ENCODE data around the gene RBM3. TPM values are rescaled to one million over a fixed set of nuclear protein-coding genes. Genes with fewer than 3 reads are reported as not detected.
A peak's percentile ranks its signal among the peaks of the same experiment; 100 is the strongest.

RBM3 gene
- total RNA-seq, 3 donors from 2014 or later (not counting 1 experiment from before 2014, with no cell fraction given), result 356 to 419 (median 366) TPM

GRCh38 chrX:48578661-48579128 lies 4.4 kb downstream of the RBM3 start:
- H3K27me3 Mint-ChIP-seq (ENCODE audit: low read depth in 2 of 2), result no peaks in the 10 kb centered on the region
- no peaks in the 10 kb centered on the region for H3K36me3 Mint-ChIP-seq
- H3K4me3 ChIP-seq (ENCODE audit: low read length), result no peak overlapping the region
- no peak overlapping the region for H3K4me3 Mint-ChIP-seq
- no peak for DNase-seq
- H3K4me1 Mint-ChIP-seq, result peaks cover 13 to 24% of the 10 kb centered on the region in 2 donors
- peak overlapping the region in 1 of 2 donors; percentile 78 for H3K27ac Mint-ChIP-seq
- H3K27me3 ChIP-seq (ENCODE audit: control insufficient read depth, insufficient read depth, low read length), result no peaks in the 10 kb centered on the region
- no peak overlapping the region for H3K27ac ChIP-seq (ENCODE audit: low read length)
- TF ChIP-seq CTCF (IDR thresholded peaks at IDR 0.05), result no peak
- H3K4me1 ChIP-seq (ENCODE audit: control insufficient read depth, insufficient read depth, low read length), result peaks cover 18% of the 10 kb centered on the region
- peaks cover 41% of the 10 kb centered on the region for H3K36me3 ChIP-seq (ENCODE audit: control insufficient read depth, insufficient read depth, low read length)
- 100% methylated on average over 2 of the region's 2 CpGs for WGBS (ENCODE audit: insufficient coverage)
- no peak for ATAC-seq
- intact Hi-C loops (cut with micrococcal nuclease), result no loop called here
- no peaks in the 10 kb centered on the region for H3K9me3 Mint-ChIP-seq
- no peaks in the 10 kb centered on the region for H3K9me3 ChIP-seq (ENCODE audit: control insufficient read depth, insufficient read depth, low read length)

GRCh38 chrX:48579259-48579658 lies 5.0 kb downstream of the RBM3 start:
- WGBS (ENCODE audit: insufficient coverage), result 93% methylated on average over 2 of the region's 3 CpGs
- H3K9me3 ChIP-seq (ENCODE audit: control insufficient read depth, insufficient read depth, low read length), result no peaks in the 10 kb centered on the region
- peak overlapping the region; percentile 76 to 78 for H3K27ac Mint-ChIP-seq
- no peaks in the 10 kb centered on the region for H3K27me3 Mint-ChIP-seq (ENCODE audit: low read depth in 2 of 2)
- no peaks in the 10 kb centered on the region for H3K36me3 Mint-ChIP-seq
- no peaks in the 10 kb centered on the region for H3K27me3 ChIP-seq (ENCODE audit: control insufficient read depth, insufficient read depth, low read length)
- H3K27ac ChIP-seq (ENCODE audit: low read length), result no peak overlapping the region
- no peak overlapping the region for H3K4me3 Mint-ChIP-seq
- H3K9me3 Mint-ChIP-seq, result no peaks in the 10 kb centered on the region
- peaks cover 13 to 19% of the 10 kb centered on the region in 2 donors for H3K4me1 Mint-ChIP-seq
- no peak for ATAC-seq
- TF ChIP-seq CTCF (IDR thresholded peaks at IDR 0.05), result no peak
- peaks cover 41% of the 10 kb centered on the region for H3K36me3 ChIP-seq (ENCODE audit: control insufficient read depth, insufficient read depth, low read length)
- intact Hi-C loops (cut with micrococcal nuclease), result no loop called here
- peaks cover 15% of the 10 kb centered on the region for H3K4me1 ChIP-seq (ENCODE audit: control insufficient read depth, insufficient read depth, low read length)
- no peak for DNase-seq
- H3K4me3 ChIP-seq (ENCODE audit: low read length), result no peak overlapping the region

- no peaks in the 10 kb centered on the region for H3K9me3 ChIP-seq (ENCODE audit: control insufficient read depth, insufficient read depth, low read length)
- H3K27me3 ChIP-seq (ENCODE audit: control insufficient read depth, insufficient read depth, low read length), result no peaks in the 10 kb centered on the region
- H3K27me3 Mint-ChIP-seq (ENCODE audit: low read depth in 2 of 2), result no peaks in the 10 kb centered on the region
- H3K4me3 Mint-ChIP-seq, result no peak overlapping the region
- peaks cover 6% of the 10 kb centered on the region for H3K4me1 ChIP-seq (ENCODE audit: control insufficient read depth, insufficient read depth, low read length)
- TF ChIP-seq CTCF (IDR thresholded peaks at IDR 0.05), result no peak
- DNase-seq (no peak), ATAC-seq (no peak)
- intact Hi-C loops (cut with micrococcal nuclease), result no loop called here
- no peaks in the 10 kb centered on the region for H3K36me3 Mint-ChIP-seq
- 100% methylated on average over 1 of the region's 1 CpG for WGBS (ENCODE audit: insufficient coverage)
- H3K27ac Mint-ChIP-seq, result peak overlapping the region in 1 of 2 donors; percentile 78
- peaks cover 34% of the 10 kb centered on the region for H3K36me3 ChIP-seq (ENCODE audit: control insufficient read depth, insufficient read depth, low read length)
- H3K27ac ChIP-seq (ENCODE audit: low read length), result no peak overlapping the region
- no peak overlapping the region for H3K4me3 ChIP-seq (ENCODE audit: low read length)
- H3K4me1 Mint-ChIP-seq, result peaks cover 4 to 9% of the 10 kb centered on the region in 2 donors
- no peaks in the 10 kb centered on the region for H3K9me3 Mint-ChIP-seq
These were observed 6.4 kb downstream of the RBM3 start for GRCh38 chrX:48580662-48581061.

GRCh38 chrX:48584698-48585097 lies 10.4 kb downstream of the RBM3 start:
- no peaks in the 10 kb centered on the region for H3K27me3 ChIP-seq (ENCODE audit: control insufficient read depth, insufficient read depth, low read length)
- H3K4me3 ChIP-seq (ENCODE audit: low read length), result no peak overlapping the region
- Mint-ChIP-seq H3K9me3 (no peaks in the 10 kb centered on the region), H3K27ac (no peak overlapping the region), H3K4me1 (peaks cover 3% of the 10 kb centered on the region in 2 donors), H3K27me3 (ENCODE audit: low read depth in 2 of 2) (no peaks in the 10 kb centered on the region), H3K4me3 (no peak overlapping the region), H3K36me3 (no peaks in the 10 kb centered on the region)
- no peaks in the 10 kb centered on the region for H3K9me3 ChIP-seq (ENCODE audit: control insufficient read depth, insufficient read depth, low read length)
- DNase-seq (no peak), ATAC-seq (no peak)
- no peak overlapping the region for H3K27ac ChIP-seq (ENCODE audit: low read length)
- WGBS (ENCODE audit: insufficient coverage), result no CpG with 5 or more reads among the region's 2 CpGs
- TF ChIP-seq CTCF (IDR thresholded peaks at IDR 0.05), result no peak
- no peaks in the 10 kb centered on the region for H3K4me1 ChIP-seq (ENCODE audit: control insufficient read depth, insufficient read depth, low read length)
- intact Hi-C loops (cut with micrococcal nuclease), result no loop called here
- no peaks in the 10 kb centered on the region for H3K36me3 ChIP-seq (ENCODE audit: control insufficient read depth, insufficient read depth, low read length)
